DMS114 treated with DMSO at 0.1 percent for 48 hours (cell line): ENCODE data around the gene AFTPH.

ENCODE experiments used
- DNase-seq: peaks from one replicate; lab custom pipeline; 2025; ENCODE audit not compliant: unreplicated experiment; lab: John Stamatoyannopoulos, UW

Gene AFTPH

DNA sequence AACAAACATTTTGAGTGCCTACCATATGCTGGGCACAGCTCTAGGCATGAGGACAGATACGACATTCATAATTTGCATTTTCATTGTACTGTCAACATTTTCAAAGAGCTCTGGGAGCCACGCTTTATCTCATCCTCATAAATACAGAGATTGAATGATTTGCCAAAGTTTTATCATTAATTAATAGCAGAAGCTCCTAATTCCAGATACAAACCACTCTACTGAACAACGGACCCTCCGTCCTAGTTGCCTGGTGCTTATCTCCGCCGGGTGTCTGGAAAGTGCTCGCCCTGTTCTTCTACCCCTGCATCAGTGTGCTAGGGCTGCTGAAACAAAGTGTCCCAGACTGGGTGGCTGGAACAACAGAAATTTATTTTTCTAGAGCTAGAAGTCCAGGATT is 105.7 kb downstream of the AFTPH start:
- DNase-seq: no peak

GRCh38 chr2:64630752-64631151 is 106.6 kb downstream of the AFTPH start:
- no peak for DNase-seq

DNA sequence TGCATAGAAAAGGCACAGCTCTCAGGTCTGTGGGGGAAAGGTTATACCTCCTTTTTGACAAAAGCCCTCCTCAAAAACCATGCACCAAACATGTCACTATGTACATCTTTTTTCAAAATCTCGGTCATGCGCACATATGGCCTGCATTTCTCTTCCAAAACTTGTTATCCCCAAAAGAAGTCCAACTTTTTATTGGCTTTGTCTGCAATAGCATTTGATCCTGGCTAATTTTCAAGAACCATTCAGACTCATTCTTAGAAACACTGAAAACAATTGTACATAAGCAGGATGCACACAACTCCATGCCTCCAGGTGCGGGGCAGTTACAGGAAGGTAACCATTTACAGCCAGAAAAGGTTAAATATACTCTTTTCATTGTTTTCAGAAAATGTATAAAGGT is 107.6 kb downstream of the AFTPH start:
- DNase-seq: no peak

GRCh38 chr2:64632835-64633819 is 109.0 kb downstream of the AFTPH start:
- DNase-seq: no peak

DNA sequence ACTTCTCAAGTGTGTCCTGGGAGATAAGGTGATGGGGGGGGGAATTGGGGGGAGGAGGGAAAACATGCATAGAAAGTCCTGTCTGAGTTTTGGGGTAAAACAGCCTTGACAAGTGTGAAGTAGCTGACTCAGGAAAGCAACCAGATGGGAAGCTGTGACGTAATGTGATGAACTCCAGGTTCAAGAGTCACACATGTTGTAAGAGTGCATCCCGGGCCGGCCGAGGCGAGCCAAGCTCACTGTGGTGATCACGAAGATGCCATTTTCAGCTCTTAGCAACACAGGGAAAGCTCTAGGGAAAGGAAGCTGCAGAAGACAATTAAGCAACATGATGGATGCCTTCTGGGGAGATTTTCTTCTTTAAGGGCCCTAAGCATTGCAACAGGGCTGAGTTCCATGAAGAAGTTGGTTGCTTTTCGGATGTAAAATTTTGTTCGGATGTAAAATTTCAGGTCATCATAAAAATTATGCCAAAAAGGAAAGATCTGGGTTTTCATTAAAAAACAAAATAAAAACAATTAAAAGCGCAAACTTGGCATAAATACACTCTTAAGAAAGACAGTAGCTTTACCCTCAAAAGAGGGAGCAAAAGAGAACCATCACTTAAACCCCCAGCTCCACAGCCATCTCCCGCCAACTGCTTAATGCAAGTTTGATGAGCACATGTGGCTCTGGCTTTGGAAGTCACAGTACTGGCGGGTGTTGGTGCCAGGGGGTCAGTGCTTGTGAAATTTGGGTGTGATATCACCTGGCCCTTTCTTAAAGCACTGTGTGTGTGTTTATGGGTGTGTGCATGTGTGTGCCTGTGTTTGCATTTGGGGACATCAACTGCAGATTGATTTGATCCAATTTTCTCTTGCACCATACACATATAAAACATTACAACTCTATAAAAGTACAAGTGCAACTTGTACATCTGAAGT is 110.5 kb downstream of the AFTPH start:
- DNase-seq: no peak

GRCh38 chr2:64635976-64636911 is 112.1 kb downstream of the AFTPH start:
- no peak for DNase-seq

GRCh38 chr2:64637000-64637635 is 113.0 kb downstream of the AFTPH start:
- no peak for DNase-seq

- no peak for DNase-seq
Observed at GRCh38 chr2:64637931-64638330, 113.8 kb downstream of the AFTPH start.

- DNase-seq: no peak
Observed at GRCh38 chr2:64638502-64639120, 114.5 kb downstream of the AFTPH start.

DNA sequence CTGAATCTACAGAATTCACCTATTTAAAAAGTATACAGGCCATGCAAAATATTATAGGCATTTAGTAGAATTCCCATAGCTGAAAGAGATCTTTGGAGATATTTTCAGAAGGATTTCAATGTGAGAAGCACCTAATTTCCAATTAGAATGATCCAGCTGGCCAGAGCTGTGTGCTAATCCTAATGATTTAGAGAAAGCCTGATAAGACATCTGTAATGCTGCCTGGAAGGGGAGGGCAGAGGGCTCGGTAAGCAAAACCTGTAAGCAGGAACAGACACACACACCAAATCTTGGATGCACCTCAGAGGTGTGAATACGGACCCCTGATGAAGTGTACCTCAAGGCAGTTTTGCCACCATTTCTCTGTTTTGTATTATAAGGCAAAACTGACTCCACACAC is 115.6 kb downstream of the AFTPH start:
- no peak for DNase-seq

GRCh38 chr2:64640153-64641044 is 116.3 kb downstream of the AFTPH start:
- DNase-seq: no peak

GRCh38 chr2:64641599-64641998 is 117.5 kb downstream of the AFTPH start:
- DNase-seq: no peak
